Natural killer cell (primary cell): ENCODE data around the gene ITPKB. TPM values are rescaled to one million over a fixed set of nuclear protein-coding genes. Genes with fewer than 3 reads are reported as not detected.
"Not testable (repeated sequence)": the region's sequence is repeated elsewhere in the genome, so short reads cannot be mapped to it uniquely, and the experiment has no call there.

Experiments
- ATAC-seq, 3 donors: fragments of 150-1000 bp in 2 of 3; fragments of 200-7000 bp in 1 of 3; cut with Tn5 transposase; 1 replicate in 1 of 3; 2 replicates in 2 of 3; pipeline ENCODE4 v1.10.0; 2021; ENCODE audit warnings: mild to moderate bottlenecking in 2 of 3, moderate library complexity in 2 of 3
- DNase-seq, 2 donors: peaks; one replicate each; pipeline versions ENCODE4 v3.0.0 to v3.0.0-alpha.2; 2013 to 2021; ENCODE audit warnings: mixed read lengths in 1 of 2
- H3K27ac ChIP-seq: one replicate; pipeline ENCODE4 v1.5.1; 2013; ENCODE audit warnings: mild to moderate bottlenecking, low read length
- H3K27me3 ChIP-seq: one replicate; pipeline ENCODE4 v1.6.1; 2013; ENCODE audit warnings: low read length; ENCODE audit not compliant: control insufficient read depth, insufficient read depth
- H3K36me3 ChIP-seq: one replicate; pipeline ENCODE4 v1.6.1; 2013; ENCODE audit warnings: low read length; ENCODE audit not compliant: control insufficient read depth, insufficient read depth
- H3K4me1 ChIP-seq: one replicate; pipeline ENCODE4 v1.6.1; 2013; ENCODE audit warnings: low read length; ENCODE audit not compliant: control insufficient read depth, insufficient read depth
- H3K4me3 ChIP-seq: one replicate; pipeline ENCODE4 v1.5.1; 2013; ENCODE audit warnings: low read length
- H3K9me3 ChIP-seq: one replicate; pipeline ENCODE4 v1.6.1; 2013; ENCODE audit warnings: low read length; ENCODE audit not compliant: control insufficient read depth, insufficient read depth
- H3K27ac Mint-ChIP-seq, 2 donors: one replicate each; pipeline ENCODE4 v1.8.0; 2022; ENCODE audit warnings: mild to moderate bottlenecking in 2 of 2, mixed read lengths in 2 of 2, moderate library complexity in 1 of 2
- H3K27me3 Mint-ChIP-seq, 2 donors: one replicate each; pipeline ENCODE4 v1.8.0; 2022; ENCODE audit warnings: low read depth in 2 of 2, mixed read lengths in 2 of 2
- H3K36me3 Mint-ChIP-seq: one replicate; pipeline ENCODE4 v1.8.0; 2022; ENCODE audit warnings: mixed read lengths
- H3K4me1 Mint-ChIP-seq, 2 donors: one replicate each; pipeline ENCODE4 v1.8.0; 2022; ENCODE audit warnings: mixed read lengths in 2 of 2
- H3K4me3 Mint-ChIP-seq: one replicate; pipeline ENCODE4 v1.8.0; 2022; ENCODE audit warnings: mild to moderate bottlenecking, moderate library complexity, mixed read lengths
- H3K9me3 Mint-ChIP-seq, 2 donors: one replicate each; pipeline ENCODE4 v1.8.0; 2022; ENCODE audit warnings: mixed read lengths in 2 of 2
- WGBS: methylation state at CpG from one replicate; pipeline ENCODE4 v1.1.7; 2013; ENCODE audit warnings: missing lambda C conversion rate; ENCODE audit not compliant: insufficient coverage; 5-methylcytosine and 5-hydroxymethylcytosine counted together
- intact Hi-C: fragments of 100-400 bp; cut with micrococcal nuclease; formaldehyde crosslinking; loops from one replicate; pipeline ENCODE4 v1.14.2; 2022
- total RNA-seq, 4 donors: library from RNA; stranded (reverse); fragments of 120-200 nt in 1 of 4; gene quantifications; one replicate each; pipeline versions ENCODE4 v1.2.3 to v1.2.4, GENCODE V29; 2013 to 2022
- TF ChIP-seq, protein P1 (sequence below): fragments of 200-600 bp; IDR thresholded peaks from one replicate; pipeline ENCODE4 v1.8.0; 2022; ENCODE audit warnings: antibody characterized with exemption

ITPKB gene
- total RNA-seq, 3 donors from 2014 or later (not counting 1 experiment from before 2014, with no cell fraction given): 92.2 to 133 (median 99.0) TPM

DNA sequence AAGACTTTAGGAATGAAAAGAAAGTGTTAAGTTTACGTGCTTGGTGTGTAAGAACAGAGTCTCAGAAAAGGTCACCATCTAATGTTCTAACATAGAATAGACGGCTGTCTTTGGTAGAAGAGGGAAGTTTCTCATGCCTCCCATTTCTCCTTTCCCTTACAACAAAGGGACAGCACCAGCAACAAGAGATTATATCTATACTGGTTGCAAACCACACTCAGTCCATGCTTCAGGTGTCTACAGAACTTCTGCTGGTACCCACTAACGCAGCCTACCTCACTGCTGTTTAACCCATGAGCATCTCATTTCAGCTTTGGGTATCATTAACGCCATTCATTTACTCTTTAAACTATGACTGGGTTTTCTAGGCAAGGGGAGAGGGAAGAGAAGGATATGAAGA, 9.2 kb upstream of the ITPKB start:
- H3K9me3 ChIP-seq: no peaks in the 10 kb centered on the region
- no peaks in the 10 kb centered on the region for H3K27me3 ChIP-seq
- WGBS: 25% methylated on average over 1 of the region's 4 CpGs
- no peak overlapping the region for H3K4me3 Mint-ChIP-seq
- H3K4me1 Mint-ChIP-seq: peaks cover 1 to 2% of the 10 kb centered on the region in 2 donors
- no peak overlapping the region for H3K27ac ChIP-seq
- DNase-seq (no peak), ATAC-seq (no peak)
- no peaks in the 10 kb centered on the region for H3K27me3 Mint-ChIP-seq
- TF ChIP-seq, protein P1, sequence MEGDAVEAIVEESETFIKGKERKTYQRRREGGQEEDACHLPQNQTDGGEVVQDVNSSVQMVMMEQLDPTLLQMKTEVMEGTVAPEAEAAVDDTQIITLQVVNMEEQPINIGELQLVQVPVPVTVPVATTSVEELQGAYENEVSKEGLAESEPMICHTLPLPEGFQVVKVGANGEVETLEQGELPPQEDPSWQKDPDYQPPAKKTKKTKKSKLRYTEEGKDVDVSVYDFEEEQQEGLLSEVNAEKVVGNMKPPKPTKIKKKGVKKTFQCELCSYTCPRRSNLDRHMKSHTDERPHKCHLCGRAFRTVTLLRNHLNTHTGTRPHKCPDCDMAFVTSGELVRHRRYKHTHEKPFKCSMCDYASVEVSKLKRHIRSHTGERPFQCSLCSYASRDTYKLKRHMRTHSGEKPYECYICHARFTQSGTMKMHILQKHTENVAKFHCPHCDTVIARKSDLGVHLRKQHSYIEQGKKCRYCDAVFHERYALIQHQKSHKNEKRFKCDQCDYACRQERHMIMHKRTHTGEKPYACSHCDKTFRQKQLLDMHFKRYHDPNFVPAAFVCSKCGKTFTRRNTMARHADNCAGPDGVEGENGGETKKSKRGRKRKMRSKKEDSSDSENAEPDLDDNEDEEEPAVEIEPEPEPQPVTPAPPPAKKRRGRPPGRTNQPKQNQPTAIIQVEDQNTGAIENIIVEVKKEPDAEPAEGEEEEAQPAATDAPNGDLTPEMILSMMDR: no peak
- intact Hi-C loops: no loop called here
- H3K4me3 ChIP-seq: no peak overlapping the region
- H3K4me1 ChIP-seq: peaks cover 1% of the 10 kb centered on the region
- no peaks in the 10 kb centered on the region for H3K36me3 Mint-ChIP-seq
- no peaks in the 10 kb centered on the region for H3K9me3 Mint-ChIP-seq
- no peaks in the 10 kb centered on the region for H3K36me3 ChIP-seq
- no peak overlapping the region for H3K27ac Mint-ChIP-seq

DNA sequence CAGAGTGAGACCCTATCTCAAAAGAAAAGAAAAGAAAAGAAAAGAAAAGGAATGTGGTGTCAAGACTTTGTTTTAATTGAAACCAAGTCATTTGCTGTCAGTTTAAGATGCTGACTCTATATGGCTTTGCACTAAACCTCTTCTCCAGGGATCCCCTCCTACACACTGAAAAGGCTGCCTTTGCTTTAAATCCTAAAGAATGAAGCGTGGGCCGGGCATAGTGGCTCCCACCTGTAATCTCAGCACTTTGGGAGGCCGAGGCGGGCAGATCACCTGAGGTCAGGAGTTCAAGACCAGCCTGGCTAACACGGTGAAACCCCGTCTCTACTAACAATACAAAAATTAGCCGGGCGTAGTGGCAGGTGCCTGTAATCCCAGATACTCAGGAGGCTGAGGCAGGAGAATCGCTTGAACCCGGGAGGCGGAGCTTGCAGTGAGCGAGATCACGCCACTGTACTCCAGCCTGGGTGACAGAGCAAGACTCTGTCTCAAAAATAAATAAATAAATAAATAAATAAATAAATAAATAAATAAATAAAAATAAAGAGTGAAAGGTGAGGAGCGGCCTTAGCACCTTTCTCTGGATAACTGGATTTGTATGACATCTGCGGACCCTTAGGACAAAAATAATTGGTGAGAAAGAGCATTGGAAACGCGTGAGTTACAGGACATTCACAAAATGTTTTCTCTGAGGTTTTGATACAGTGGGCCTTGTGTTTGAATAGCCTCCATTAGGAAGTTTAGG, 8.6 kb upstream of the ITPKB start:
- DNase-seq, H3K4me3 Mint-ChIP-seq, H3K9me3 ChIP-seq, H3K27ac Mint-ChIP-seq, H3K27me3 Mint-ChIP-seq, intact Hi-C loops, H3K4me1 Mint-ChIP-seq, H3K27me3 ChIP-seq, H3K36me3 Mint-ChIP-seq, H3K9me3 Mint-ChIP-seq, H3K4me1 ChIP-seq, ATAC-seq, H3K4me3 ChIP-seq, H3K27ac ChIP-seq, H3K36me3 ChIP-seq: not testable (repeated sequence)
- 98% methylated on average over 14 of the region's 17 CpGs for WGBS

DNA sequence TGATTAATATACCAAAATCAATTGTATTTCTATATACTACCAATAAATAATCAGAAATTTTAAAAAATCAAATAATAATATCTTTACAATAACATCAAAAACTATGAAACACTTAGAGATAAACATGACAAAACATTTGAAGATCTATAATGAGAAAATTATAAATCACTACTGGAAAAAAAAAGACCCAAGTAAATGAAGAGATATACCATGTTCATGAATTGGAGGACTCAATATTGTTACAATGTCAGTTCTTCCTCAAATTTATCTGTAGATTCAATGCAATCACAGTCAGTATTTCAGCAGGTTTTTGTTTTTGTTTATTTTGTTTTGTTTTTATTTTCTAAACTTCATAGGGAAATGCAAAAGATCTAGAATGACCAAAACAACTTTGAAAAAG, 4.2 kb upstream of the ITPKB start:
- H3K4me3 ChIP-seq: no peak overlapping the region
- no peaks in the 10 kb centered on the region for H3K36me3 Mint-ChIP-seq
- intact Hi-C loops: no loop called here
- H3K36me3 ChIP-seq: no peaks in the 10 kb centered on the region
- DNase-seq (no peak), ATAC-seq (no peak)
- H3K27me3 ChIP-seq: no peaks in the 10 kb centered on the region
- H3K27ac ChIP-seq: no peak overlapping the region
- peaks cover 17 to 19% of the 10 kb centered on the region in 2 donors for H3K4me1 Mint-ChIP-seq
- H3K9me3 Mint-ChIP-seq: no peaks in the 10 kb centered on the region
- H3K9me3 ChIP-seq: no peaks in the 10 kb centered on the region
- H3K4me3 Mint-ChIP-seq: no peak overlapping the region
- TF ChIP-seq, protein P1: no peak
- H3K4me1 ChIP-seq: peaks cover 13% of the 10 kb centered on the region
- no peaks in the 10 kb centered on the region for H3K27me3 Mint-ChIP-seq
- H3K27ac Mint-ChIP-seq: no peak overlapping the region

DNA sequence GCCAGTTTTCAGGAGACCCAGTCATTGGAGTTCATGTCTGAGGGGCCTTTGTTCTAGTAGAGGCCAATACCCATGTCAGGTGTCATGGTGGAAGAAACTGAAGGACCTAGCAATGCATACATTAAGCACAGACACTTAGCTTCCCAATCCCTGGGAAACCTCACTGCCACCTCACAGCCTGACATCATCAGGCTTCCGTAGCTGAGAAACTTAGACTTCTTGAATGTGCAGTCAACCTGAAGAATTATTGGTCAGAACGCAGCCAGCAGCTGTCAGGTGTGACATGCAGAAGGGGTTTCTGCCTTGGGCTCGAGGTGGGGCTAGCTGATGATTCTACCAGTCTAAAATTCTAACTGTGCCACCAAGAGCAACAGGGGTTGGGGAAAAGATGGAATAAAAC, 1.9 kb upstream of the ITPKB start:
- no peaks in the 10 kb centered on the region for H3K27me3 ChIP-seq

More for the DNA sequence above, 1.9 kb upstream of the ITPKB start:
- 74% methylated on average over 3 of the region's 3 CpGs for WGBS
- DNase-seq (peak in 1 of 2 donors; percentile 16), ATAC-seq (no peak)
- no peaks in the 10 kb centered on the region for H3K9me3 ChIP-seq
- Mint-ChIP-seq H3K27me3 (no peaks in the 10 kb centered on the region), H3K9me3 (no peaks in the 10 kb centered on the region), H3K4me3 (no peak overlapping the region), H3K4me1 (peaks cover 17 to 34% of the 10 kb centered on the region in 2 donors), H3K27ac (no peak overlapping the region), H3K36me3 (no peaks in the 10 kb centered on the region)
- no peak overlapping the region for H3K27ac ChIP-seq
- peaks cover 24% of the 10 kb centered on the region for H3K4me1 ChIP-seq
- no peak overlapping the region for H3K4me3 ChIP-seq
- TF ChIP-seq, protein P1: no peak
- intact Hi-C loops: no loop called here
- H3K36me3 ChIP-seq: peaks cover 8% of the 10 kb centered on the region
